ENCODE measurements around the gene SESN1. TPM values are rescaled to one million over a fixed set of nuclear protein-coding genes. Genes with fewer than 3 reads are reported as not detected.

The SESN1 gene
- total RNA-seq, 1 experiment from 2014 or later: 30.2 TPM

- TF ChIP-seq ZNF396 (CRISPR knock-in tag; IDR thresholded peaks at IDR 0.05; ENCODE audit: borderline replicate concordance): no peak
- no peak for TF ChIP-seq FOXP4 (CRISPR knock-in tag; IDR thresholded peaks at IDR 0.05)
- no peak for TF ChIP-seq ESRRA (CRISPR knock-in tag; IDR thresholded peaks at IDR 0.05; ENCODE audit: borderline replicate concordance)
- TF ChIP-seq CBFB (CRISPR knock-in tag; IDR thresholded peaks at IDR 0.05; ENCODE audit: low read depth): no peak
- TF ChIP-seq TCF7 (CRISPR knock-in tag; IDR thresholded peaks at IDR 0.05; ENCODE audit: low read depth): no peak
- no peak for TF ChIP-seq SMAD4 (CRISPR knock-in tag; IDR thresholded peaks at IDR 0.05)
These were observed 99.3 kb downstream of the SESN1 start (continued) for GRCh38 chr6:108995296-108995695.

- ChIA-PET CTCF (interaction anchor here (0.5 to 0.6 kb wide), 3 partner anchors 128 to 469 kb away, joined by 3 to 7 read pairs (median 4); no protein-coding TSS in a partner anchor), POLR2A (no interaction called here)
- Mint-ChIP-seq H3K36me3 (peaks cover 50% of the 10 kb centered on the region), H3K4me3 (no peak overlapping the region), H3K4me1 (0 out of 2 replicates have a peak, but pooled peaks cover 2% of the 10 kb centered on the region), H3K27ac (no peak overlapping the region), H3K9me3 (no peaks in the 10 kb centered on the region), H3K27me3 (ENCODE audit: low read depth) (no peaks in the 10 kb centered on the region)
- DNase-seq (ENCODE audit: low spot score) (no peak), ATAC-seq (no peak; the same call in 1 of the 2 replicates)
- no peak for TF ChIP-seq ZNF425 (CRISPR knock-in tag; conservative IDR thresholded peaks at IDR 0.05)
- TF ChIP-seq MYBL2 (CRISPR knock-in tag; IDR thresholded peaks at IDR 0.05): no peak
These were observed 100.8 kb downstream of the SESN1 start for GRCh38 chr6:108993876-108994275.

- H3K36me3 Mint-ChIP-seq: peaks cover 51% of the 10 kb centered on the region
- no peak for ATAC-seq
- H3K27me3 Mint-ChIP-seq (ENCODE audit: low read depth): no peaks in the 10 kb centered on the region
- TF ChIP-seq SMAD4 (CRISPR knock-in tag; IDR thresholded peaks at IDR 0.05): no peak
- no peak for TF ChIP-seq ZNF512 (CRISPR knock-in tag; IDR thresholded peaks at IDR 0.05; ENCODE audit: borderline replicate concordance)
- TF ChIP-seq ATF6 (CRISPR knock-in tag; IDR thresholded peaks at IDR 0.05): no peak
- TF ChIP-seq ARID4B (CRISPR knock-in tag; IDR thresholded peaks at IDR 0.05; ENCODE audit: borderline replicate concordance): no peak
- ChIA-PET CTCF (no interaction called here), POLR2A (no interaction called here)
- no peak overlapping the region for H3K4me3 Mint-ChIP-seq
- no peak overlapping the region for H3K27ac Mint-ChIP-seq
- DNase-seq (ENCODE audit: low spot score): no peak
- H3K4me1 Mint-ChIP-seq: no peaks in the 10 kb centered on the region
- no peaks in the 10 kb centered on the region for H3K9me3 Mint-ChIP-seq
These were observed 104.9 kb downstream of the SESN1 start for GRCh38 chr6:108989700-108990099.
